ENCODE data around the gene PARD3B.

GRCh38 chr2:204897561-204897960, 352.3 kb downstream of the PARD3B start:
- no peak for TF ChIP-seq CTCF (conservative IDR thresholded peaks at IDR 0.05 in 1 of 2, IDR thresholded peaks at IDR 0.05 in 1 of 2; ENCODE audit: low read depth in 1 of 2, low read length in 2 of 2)
- TF ChIP-seq EZH2 (IDR thresholded peaks at IDR 0.05; ENCODE audit: low read length, missing control alignments), result no peak

All from fibroblast of lung (primary cell).